DND-41 (cell line): ENCODE results near the gene LMOD3.

ENCODE experiments used
- ATAC-seq: fragments of 200-7000 bp; cut with Tn5 transposase; 3 replicates; pipeline ENCODE4 v1.9.1; 2021; ENCODE audit warnings: low read depth; ENCODE audit not compliant: insufficient read depth
- DNase-seq: peaks from one replicate; pipeline ENCODE4 v3.0.0-alpha.2; 2020
- H2AFZ ChIP-seq: 2 replicates; pipeline ENCODE4 v1.6.0; 2012; ENCODE audit warnings: low read depth, low read length
- H3K27ac ChIP-seq: 2 replicates; pipeline ENCODE4 v1.5.1; 2012; ENCODE audit warnings: low read length, inconsistent platforms
- H3K27me3 ChIP-seq: fragments of 200-600 bp; sonication (generic); 2 replicates; pipeline ENCODE4 v1.6.0; 2012; ENCODE audit warnings: low read length, mild to moderate bottlenecking, inconsistent platforms; ENCODE audit not compliant: insufficient read depth, poor library complexity
- H3K36me3 ChIP-seq: 2 replicates; pipeline ENCODE4 v1.5.1; 2012; ENCODE audit warnings: low read length, inconsistent platforms; ENCODE audit not compliant: insufficient read depth
- H3K4me1 ChIP-seq: 2 replicates; pipeline ENCODE4 v1.5.1; 2012; ENCODE audit warnings: mild to moderate bottlenecking, low read length; ENCODE audit not compliant: insufficient read depth
- H3K4me2 ChIP-seq: 2 replicates; pipeline ENCODE4 v1.6.0; 2012; ENCODE audit warnings: mild to moderate bottlenecking, moderate library complexity, low read length, inconsistent platforms; ENCODE audit not compliant: insufficient read depth
- H3K4me3 ChIP-seq, 2 experiments: fragments of 200-600 bp in 1 of 2; shearing (Covaris generic) in 1 of 2; 2 replicates each; pipeline ENCODE4 v1.5.1; 2012 to 2016; ENCODE audit warnings: inconsistent platforms in 2 of 2, low read length in 2 of 2, mild to moderate bottlenecking in 2 of 2, low read depth in 1 of 2, moderate library complexity in 1 of 2
- H3K79me2 ChIP-seq: 2 replicates; pipeline ENCODE4 v1.6.0; 2012; ENCODE audit warnings: low read length, inconsistent platforms; ENCODE audit not compliant: insufficient read depth
- H3K9ac ChIP-seq: 2 replicates; pipeline ENCODE4 v1.6.0; 2012; ENCODE audit warnings: low read depth, mild to moderate bottlenecking, inconsistent platforms, low read length, moderate library complexity
- H3K9me3 ChIP-seq: 2 replicates; pipeline ENCODE4 v1.5.1; 2012; ENCODE audit warnings: low read length, moderate library complexity, mild to moderate bottlenecking, inconsistent platforms; ENCODE audit not compliant: insufficient read depth, severe bottlenecking
- H4K20me1 ChIP-seq: 2 replicates; pipeline ENCODE4 v1.6.0; 2012; ENCODE audit warnings: low read length; ENCODE audit not compliant: insufficient read depth
- EZH2 ChIP-seq: IDR thresholded peaks from 3 replicates; pipeline ENCODE4 v1.6.1; 2012; ENCODE audit warnings: borderline replicate concordance, low read depth, mild to moderate bottlenecking, moderate library complexity, low read length, inconsistent platforms; ENCODE audit not compliant: severe bottlenecking
- TF ChIP-seq, protein P1 (sequence below): IDR thresholded peaks from 2 replicates; pipeline ENCODE4 v1.5.1; 2012; ENCODE audit warnings: borderline replicate concordance, low read length, moderate library complexity, mild to moderate bottlenecking; ENCODE audit not compliant: poor library complexity, severe bottlenecking; ENCODE audit errors: extremely low read depth

Gene LMOD3

GRCh38 chr3:69160525-69160924 lies 38.1 kb upstream of the LMOD3 start:
- Histone ChIP-seq H2AFZ (no peak overlapping the region), H3K9me3 (no peaks in the 10 kb centered on the region), H3K27ac (no peak overlapping the region), H4K20me1 (no peaks in the 10 kb centered on the region), H3K4me1 (no peaks in the 10 kb centered on the region), H3K4me3 (no peak overlapping the region), H3K4me2 (no peak overlapping the region), H3K79me2 (no peaks in the 10 kb centered on the region), H3K9ac (no peak overlapping the region), H3K27me3 (no peaks in the 10 kb centered on the region), H3K36me3 (no peaks in the 10 kb centered on the region)
- DNase-seq = no peak
- TF ChIP-seq, protein P1, sequence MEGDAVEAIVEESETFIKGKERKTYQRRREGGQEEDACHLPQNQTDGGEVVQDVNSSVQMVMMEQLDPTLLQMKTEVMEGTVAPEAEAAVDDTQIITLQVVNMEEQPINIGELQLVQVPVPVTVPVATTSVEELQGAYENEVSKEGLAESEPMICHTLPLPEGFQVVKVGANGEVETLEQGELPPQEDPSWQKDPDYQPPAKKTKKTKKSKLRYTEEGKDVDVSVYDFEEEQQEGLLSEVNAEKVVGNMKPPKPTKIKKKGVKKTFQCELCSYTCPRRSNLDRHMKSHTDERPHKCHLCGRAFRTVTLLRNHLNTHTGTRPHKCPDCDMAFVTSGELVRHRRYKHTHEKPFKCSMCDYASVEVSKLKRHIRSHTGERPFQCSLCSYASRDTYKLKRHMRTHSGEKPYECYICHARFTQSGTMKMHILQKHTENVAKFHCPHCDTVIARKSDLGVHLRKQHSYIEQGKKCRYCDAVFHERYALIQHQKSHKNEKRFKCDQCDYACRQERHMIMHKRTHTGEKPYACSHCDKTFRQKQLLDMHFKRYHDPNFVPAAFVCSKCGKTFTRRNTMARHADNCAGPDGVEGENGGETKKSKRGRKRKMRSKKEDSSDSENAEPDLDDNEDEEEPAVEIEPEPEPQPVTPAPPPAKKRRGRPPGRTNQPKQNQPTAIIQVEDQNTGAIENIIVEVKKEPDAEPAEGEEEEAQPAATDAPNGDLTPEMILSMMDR = no peak
- no peak for TF ChIP-seq EZH2
- ATAC-seq = no peak

GRCh38 chr3:69160107-69160506 lies 37.7 kb upstream of the LMOD3 start:
- no peak overlapping the region for H3K4me3 ChIP-seq
- TF ChIP-seq EZH2 = no peak
- TF ChIP-seq, protein P1 = no peak
- no peaks in the 10 kb centered on the region for H3K27me3 ChIP-seq
- no peak overlapping the region for H3K9ac ChIP-seq
- no peak overlapping the region for H3K27ac ChIP-seq
- H3K4me2 ChIP-seq = no peak overlapping the region
- no peaks in the 10 kb centered on the region for H3K9me3 ChIP-seq
- H3K79me2 ChIP-seq = no peaks in the 10 kb centered on the region
- DNase-seq = no peak
- H2AFZ ChIP-seq = no peak overlapping the region
- H3K36me3 ChIP-seq = no peaks in the 10 kb centered on the region
- ATAC-seq = 0 out of 3 replicates have a peak, but pooled peaks have one; percentile 18
- no peaks in the 10 kb centered on the region for H4K20me1 ChIP-seq
- H3K4me1 ChIP-seq = no peaks in the 10 kb centered on the region

DNA sequence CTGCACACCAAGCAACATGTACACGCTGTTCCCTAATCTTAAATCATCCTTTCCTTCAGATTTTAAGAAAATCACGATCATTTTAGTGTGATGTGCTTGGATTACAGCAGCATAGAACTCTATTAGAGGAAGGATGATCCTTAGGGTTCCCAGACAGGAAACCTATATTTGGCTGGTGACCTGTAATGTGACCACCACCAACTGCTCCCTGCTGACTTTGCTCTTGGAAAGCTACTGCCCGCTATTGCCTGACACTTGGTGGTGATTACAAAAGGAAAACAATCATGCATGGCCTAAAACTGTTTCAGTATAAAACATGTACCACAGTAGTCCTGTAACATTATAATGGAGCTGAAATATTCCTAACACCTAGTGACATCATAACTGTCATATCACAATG lies 27.2 kb upstream of the LMOD3 start:
- no peaks in the 10 kb centered on the region for H3K79me2 ChIP-seq
- no peaks in the 10 kb centered on the region for H4K20me1 ChIP-seq
- no peak overlapping the region for H2AFZ ChIP-seq
- no peak overlapping the region for H3K4me2 ChIP-seq
- no peak overlapping the region for H3K27ac ChIP-seq
- H3K27me3 ChIP-seq = no peaks in the 10 kb centered on the region
- no peaks in the 10 kb centered on the region for H3K9me3 ChIP-seq
- no peak overlapping the region for H3K4me3 ChIP-seq
- TF ChIP-seq, protein P1 = no peak
- TF ChIP-seq EZH2 = no peak
- peaks cover 7% of the 10 kb centered on the region for H3K4me1 ChIP-seq
- no peak overlapping the region for H3K9ac ChIP-seq
- H3K36me3 ChIP-seq = no peaks in the 10 kb centered on the region
- DNase-seq (no peak), ATAC-seq (no peak)

DNA sequence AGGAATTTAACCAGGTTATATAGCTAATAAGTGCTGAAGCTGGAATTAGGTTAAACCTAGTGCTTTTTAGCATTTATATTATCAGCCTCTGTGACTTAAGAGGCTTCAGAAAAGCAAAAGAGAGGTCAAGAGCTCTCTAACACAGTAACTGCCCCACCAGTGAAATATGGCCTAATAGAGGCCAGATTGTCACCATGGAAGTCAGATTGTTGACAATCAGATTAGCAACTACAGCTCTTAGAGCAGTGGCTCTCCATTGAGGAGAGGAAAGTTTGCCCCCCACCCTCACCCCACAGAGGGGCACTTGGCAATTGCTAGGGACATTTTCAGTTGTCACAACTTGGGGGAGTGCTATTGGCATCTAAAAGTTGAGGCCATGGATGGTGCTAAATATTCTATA lies 23.3 kb upstream of the LMOD3 start:
- TF ChIP-seq, protein P1 = no peak
- no peak for TF ChIP-seq EZH2
- Histone ChIP-seq H3K4me3 (no peak overlapping the region), H3K27me3 (no peaks in the 10 kb centered on the region)

More for the DNA sequence above, 23.3 kb upstream of the LMOD3 start:
- Histone ChIP-seq H3K9me3 (no peaks in the 10 kb centered on the region), H3K9ac (no peak overlapping the region), H4K20me1 (no peaks in the 10 kb centered on the region), H3K4me1 (peaks cover 9% of the 10 kb centered on the region), H3K36me3 (no peaks in the 10 kb centered on the region), H3K4me2 (no peak overlapping the region), H3K79me2 (no peaks in the 10 kb centered on the region), H3K27ac (no peak overlapping the region), H2AFZ (no peak overlapping the region)
- ATAC-seq (no peak), DNase-seq (no peak)
